ENCODE measurements around the gene AP3B1. TPM values are rescaled to one million over a fixed set of nuclear protein-coding genes. Genes with fewer than 3 reads are reported as not detected.
A peak's percentile ranks its signal among the peaks of the same experiment; 100 is the strongest.

The AP3B1 gene
- total and polyA plus RNA-seq, 5 donors: 19.0 to 28.0 (median 24.5) TPM

DNA sequence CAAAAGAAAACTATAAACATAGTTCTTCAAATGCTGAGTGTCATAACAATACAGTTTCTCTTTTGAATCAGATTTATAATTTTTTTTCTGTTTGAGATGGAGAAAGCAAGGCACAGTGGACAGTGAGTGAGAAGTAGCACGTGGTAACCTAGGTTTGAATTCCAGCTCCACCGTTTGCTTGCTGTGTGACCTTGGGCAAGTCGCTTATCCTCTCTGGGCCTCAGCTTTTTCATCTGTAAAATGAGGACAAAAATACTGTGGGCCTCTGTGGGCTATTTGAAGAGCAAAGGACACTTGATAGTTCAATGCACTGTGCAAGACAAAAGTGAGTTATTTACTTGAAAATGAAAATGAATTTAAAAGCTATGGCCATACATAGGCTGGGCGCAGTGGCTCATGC lies 330.7 kb downstream of the AP3B1 start:
- Histone ChIP-seq H3K27me3 (ENCODE audit: control insufficient read depth, insufficient read depth) (peaks cover 2% of the 10 kb centered on the region), H3K4me1 (ENCODE audit: control insufficient read depth, insufficient read depth, low read length) (no peaks in the 10 kb centered on the region), H3K9me3 (ENCODE audit: control insufficient read depth, low read length) (no peaks in the 10 kb centered on the region), H3K4me3 (ENCODE audit: low read length) (no peak overlapping the region), H3K27ac (ENCODE audit: low read length) (no peak overlapping the region)
- DNase-seq: no peak
- 89% methylated on average over 4 of the region's 4 CpGs for WGBS
- no peak for ATAC-seq
- intact Hi-C loops (cut with DNase I): no loop called here

DNA sequence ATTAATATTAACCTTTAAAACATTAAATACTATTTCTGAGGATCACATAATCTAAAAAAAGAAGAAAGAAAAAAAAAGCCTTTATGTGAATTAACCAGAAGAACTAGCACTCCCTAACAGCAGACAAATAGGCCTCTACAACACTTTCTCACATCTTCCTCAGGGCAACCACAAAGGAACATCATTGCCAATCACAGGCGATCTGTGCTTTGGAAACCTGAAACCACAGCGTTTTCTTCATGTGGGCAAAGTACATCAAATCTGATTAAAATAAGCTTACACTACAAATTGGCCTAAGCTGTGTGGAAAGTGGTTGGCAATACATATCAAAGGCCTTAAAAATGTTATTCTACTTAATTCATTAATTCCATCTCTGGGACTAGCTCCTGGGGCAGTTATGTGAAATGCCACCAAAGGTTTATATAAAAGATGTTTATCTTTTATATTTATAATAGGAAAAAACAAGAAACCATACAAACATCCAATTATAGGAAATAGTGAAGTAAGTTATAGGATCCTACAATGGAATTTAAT lies 333.6 kb downstream of the AP3B1 start:
- Histone ChIP-seq H3K4me1 (ENCODE audit: control insufficient read depth, insufficient read depth, low read length) (no peaks in the 10 kb centered on the region), H3K27ac (ENCODE audit: low read length) (no peak overlapping the region), H3K27me3 (ENCODE audit: control insufficient read depth, insufficient read depth) (peaks cover 2% of the 10 kb centered on the region), H3K4me3 (ENCODE audit: low read length) (no peak overlapping the region), H3K9me3 (ENCODE audit: control insufficient read depth, low read length) (no peaks in the 10 kb centered on the region)
- no peak for ATAC-seq
- WGBS: 60% methylated on average over 2 of the region's 2 CpGs
- no peak for DNase-seq
- intact Hi-C loops (cut with DNase I): no loop called here

DNA sequence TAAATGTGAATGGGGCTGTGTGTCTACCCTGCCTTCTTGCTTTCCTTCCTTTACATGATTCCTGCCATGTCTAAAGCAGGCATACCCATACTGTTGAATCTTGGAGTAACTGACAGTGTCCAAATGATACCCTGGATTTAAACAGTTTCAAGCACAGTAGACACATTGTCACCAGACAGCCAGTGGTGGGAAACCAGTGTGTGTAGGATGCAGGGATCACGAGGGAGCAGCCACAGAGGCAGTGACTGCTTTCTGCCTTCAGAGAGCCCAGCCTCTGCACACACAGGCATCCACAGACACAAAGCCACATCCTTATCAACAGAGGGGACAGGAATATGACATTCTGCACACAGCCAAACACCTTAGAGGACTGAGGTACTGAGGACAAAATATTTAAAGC lies 334.2 kb downstream of the AP3B1 start:
- no peak for DNase-seq
- intact Hi-C loops (cut with DNase I): no loop called here
- H3K4me1 ChIP-seq (ENCODE audit: control insufficient read depth, insufficient read depth, low read length): no peaks in the 10 kb centered on the region
- no peak for ATAC-seq
- no peaks in the 10 kb centered on the region for H3K9me3 ChIP-seq (ENCODE audit: control insufficient read depth, low read length)
- no peak overlapping the region for H3K4me3 ChIP-seq (ENCODE audit: low read length)
- H3K27ac ChIP-seq (ENCODE audit: low read length): no peak overlapping the region
- H3K27me3 ChIP-seq (ENCODE audit: control insufficient read depth, insufficient read depth): peaks cover 2% of the 10 kb centered on the region
- WGBS: 63% methylated on average over 1 of the region's 1 CpG

GRCh38 chr5:77958642-77959330 lies 335.7 kb downstream of the AP3B1 start:
- Histone ChIP-seq H3K9me3 (ENCODE audit: control insufficient read depth, low read length) (no peaks in the 10 kb centered on the region), H3K4me3 (ENCODE audit: low read length) (no peak overlapping the region), H3K27me3 (ENCODE audit: control insufficient read depth, insufficient read depth) (no peaks in the 10 kb centered on the region), H3K4me1 (ENCODE audit: control insufficient read depth, insufficient read depth, low read length) (no peaks in the 10 kb centered on the region), H3K27ac (ENCODE audit: low read length) (no peak overlapping the region)
- WGBS: 53% methylated on average over 12 of the region's 12 CpGs
- intact Hi-C loops (cut with DNase I): no loop called here
- DNase-seq (no peak), ATAC-seq (no peak)

DNA sequence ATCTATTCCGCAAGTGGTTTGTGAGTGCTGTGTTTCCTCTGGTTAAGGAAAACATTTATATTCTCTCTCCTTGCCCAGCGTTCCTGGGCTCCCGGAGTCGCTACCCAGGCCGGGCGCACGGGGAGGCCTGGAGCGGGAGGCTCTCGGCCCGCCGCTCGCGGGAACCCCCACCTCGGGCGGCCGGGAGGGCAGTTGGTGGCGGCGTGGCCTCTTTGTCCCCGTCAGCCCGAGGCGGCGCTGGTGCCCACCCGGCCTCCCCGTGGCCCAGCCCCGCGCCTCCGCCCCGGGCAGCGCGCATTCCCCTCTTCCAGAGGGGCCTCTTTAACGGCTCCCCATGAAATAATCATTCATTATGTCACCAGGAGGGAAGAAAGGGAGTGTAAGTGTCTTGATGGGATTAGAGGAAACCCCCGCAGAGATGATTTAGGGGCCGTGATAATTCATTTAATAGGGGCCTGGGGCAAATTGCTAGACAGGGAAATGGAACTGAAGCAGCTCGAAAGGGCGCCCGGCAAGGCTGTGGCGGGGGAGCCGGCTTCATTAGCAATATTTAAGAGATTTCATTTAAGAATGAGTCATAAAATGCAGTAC lies 336.5 kb downstream of the AP3B1 start:
- Histone ChIP-seq H3K9me3 (ENCODE audit: control insufficient read depth, low read length) (no peaks in the 10 kb centered on the region), H3K27me3 (ENCODE audit: control insufficient read depth, insufficient read depth) (no peaks in the 10 kb centered on the region), H3K4me1 (ENCODE audit: control insufficient read depth, insufficient read depth, low read length) (no peaks in the 10 kb centered on the region), H3K27ac (ENCODE audit: low read length) (no peak overlapping the region), H3K4me3 (ENCODE audit: low read length) (peak overlapping the region; percentile 2)
- ATAC-seq: peak in 1 of 2 donors; percentile 42
- no peak for DNase-seq
- intact Hi-C loops (cut with DNase I): no loop called here
- WGBS: 15% methylated on average over 38 of the region's 38 CpGs

DNA sequence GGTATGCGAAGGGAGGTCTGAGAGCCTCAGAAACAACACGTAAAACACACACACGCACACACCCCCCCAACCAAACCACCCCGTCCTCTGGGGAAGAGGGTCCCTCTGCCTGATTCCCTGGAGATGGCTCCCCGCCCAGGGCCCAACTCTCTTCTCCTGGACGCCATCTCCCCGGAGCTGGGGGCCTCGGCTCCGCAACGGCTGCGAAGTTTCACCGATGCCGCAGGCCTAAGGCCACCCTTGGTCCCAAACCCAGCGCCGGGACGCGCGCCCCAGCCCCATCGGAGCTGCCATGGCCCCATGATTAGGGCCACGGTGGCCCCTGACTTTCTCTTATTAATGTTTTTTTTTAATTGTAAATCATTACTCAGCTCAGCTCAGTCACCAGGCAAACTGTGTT lies 337.0 kb downstream of the AP3B1 start:
- Histone ChIP-seq H3K27ac (ENCODE audit: low read length) (no peak overlapping the region), H3K27me3 (ENCODE audit: control insufficient read depth, insufficient read depth) (no peaks in the 10 kb centered on the region), H3K4me3 (ENCODE audit: low read length) (no peak overlapping the region), H3K9me3 (ENCODE audit: control insufficient read depth, low read length) (no peaks in the 10 kb centered on the region), H3K4me1 (ENCODE audit: control insufficient read depth, insufficient read depth, low read length) (no peaks in the 10 kb centered on the region)
- intact Hi-C loops (cut with DNase I): no loop called here
- DNase-seq (no peak), ATAC-seq (no peak)
- WGBS: 32% methylated on average over 20 of the region's 20 CpGs

DNA sequence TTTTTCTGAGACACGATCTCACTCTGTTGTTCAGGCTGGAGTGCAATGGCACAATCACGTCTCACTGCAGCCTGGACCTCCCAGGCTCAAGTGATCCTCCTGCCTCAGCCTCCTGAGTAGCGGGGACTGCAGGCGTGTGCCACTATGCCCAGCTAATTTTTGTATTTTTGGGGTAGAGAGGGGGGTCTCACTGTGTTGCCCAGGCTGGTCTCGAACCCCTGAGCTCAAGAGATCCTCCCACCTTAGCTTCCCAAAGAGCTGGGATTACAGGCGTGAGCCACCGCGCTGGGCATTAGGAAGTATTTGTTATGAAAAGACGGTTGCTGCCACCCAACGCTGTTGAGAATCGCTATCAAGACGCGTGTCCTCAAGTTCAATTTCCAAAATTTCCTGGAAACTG lies 337.4 kb downstream of the AP3B1 start:
- ATAC-seq (no peak), DNase-seq (no peak)
- 67% methylated on average over 13 of the region's 13 CpGs for WGBS
- no peaks in the 10 kb centered on the region for H3K27me3 ChIP-seq (ENCODE audit: control insufficient read depth, insufficient read depth)
- H3K27ac ChIP-seq (ENCODE audit: low read length): no peak overlapping the region
- intact Hi-C loops (cut with DNase I): no loop called here
- no peak overlapping the region for H3K4me3 ChIP-seq (ENCODE audit: low read length)
- H3K4me1 ChIP-seq (ENCODE audit: control insufficient read depth, insufficient read depth, low read length): no peaks in the 10 kb centered on the region
- no peaks in the 10 kb centered on the region for H3K9me3 ChIP-seq (ENCODE audit: control insufficient read depth, low read length)

DNA sequence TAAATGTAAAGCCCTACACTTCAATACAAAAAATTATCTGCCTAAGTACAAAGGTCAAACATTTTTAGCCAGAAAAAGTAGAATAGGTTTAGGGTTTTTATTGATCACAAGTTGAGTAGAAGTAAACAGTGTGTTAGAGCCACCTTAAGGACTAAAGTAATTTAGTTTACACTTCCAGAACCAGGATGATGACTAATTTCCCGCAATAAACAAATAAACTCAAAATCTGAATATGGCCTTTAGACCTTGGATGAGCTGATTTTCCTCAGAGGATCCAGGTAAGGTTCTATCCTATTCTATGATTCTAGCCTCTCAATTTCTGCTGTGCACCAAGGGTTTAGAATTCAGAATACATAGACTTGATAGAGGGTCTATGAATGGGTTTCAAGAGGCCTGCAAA lies 338.9 kb downstream of the AP3B1 start:
- intact Hi-C loops (cut with DNase I): no loop called here
- WGBS: 0% methylated on average over 1 of the region's 1 CpG
- Histone ChIP-seq H3K9me3 (ENCODE audit: control insufficient read depth, low read length) (no peaks in the 10 kb centered on the region), H3K27me3 (ENCODE audit: control insufficient read depth, insufficient read depth) (no peaks in the 10 kb centered on the region), H3K4me3 (ENCODE audit: low read length) (no peak overlapping the region), H3K27ac (ENCODE audit: low read length) (no peak overlapping the region), H3K4me1 (ENCODE audit: control insufficient read depth, insufficient read depth, low read length) (no peaks in the 10 kb centered on the region)
- ATAC-seq (no peak), DNase-seq (no peak)

DNA sequence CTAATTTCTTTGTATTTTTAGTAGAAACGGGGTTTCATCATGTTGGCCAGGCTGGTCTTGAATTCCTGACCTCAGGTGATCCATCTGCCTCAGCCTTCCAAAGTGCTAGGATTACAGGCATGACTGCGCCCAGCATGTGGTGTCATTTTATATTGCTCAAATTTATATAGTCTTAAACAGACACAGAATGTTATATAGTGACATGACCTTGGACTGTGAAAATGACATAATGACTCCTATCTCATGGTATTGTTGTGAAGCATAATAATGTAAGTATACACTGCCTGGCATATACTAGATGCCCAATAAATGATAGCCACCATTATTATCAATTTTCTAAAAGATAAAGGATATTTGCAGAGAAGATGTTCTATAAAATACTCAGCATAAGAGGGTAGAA lies 341.1 kb downstream of the AP3B1 start:
- DNase-seq (no peak), ATAC-seq (no peak)
- 83% methylated on average over 2 of the region's 2 CpGs for WGBS
- Histone ChIP-seq H3K27me3 (ENCODE audit: control insufficient read depth, insufficient read depth) (no peaks in the 10 kb centered on the region), H3K4me1 (ENCODE audit: control insufficient read depth, insufficient read depth, low read length) (no peaks in the 10 kb centered on the region), H3K27ac (ENCODE audit: low read length) (no peak overlapping the region), H3K9me3 (ENCODE audit: control insufficient read depth, low read length) (no peaks in the 10 kb centered on the region), H3K4me3 (ENCODE audit: low read length) (no peak overlapping the region)
- intact Hi-C loops (cut with DNase I): no loop called here

DNA sequence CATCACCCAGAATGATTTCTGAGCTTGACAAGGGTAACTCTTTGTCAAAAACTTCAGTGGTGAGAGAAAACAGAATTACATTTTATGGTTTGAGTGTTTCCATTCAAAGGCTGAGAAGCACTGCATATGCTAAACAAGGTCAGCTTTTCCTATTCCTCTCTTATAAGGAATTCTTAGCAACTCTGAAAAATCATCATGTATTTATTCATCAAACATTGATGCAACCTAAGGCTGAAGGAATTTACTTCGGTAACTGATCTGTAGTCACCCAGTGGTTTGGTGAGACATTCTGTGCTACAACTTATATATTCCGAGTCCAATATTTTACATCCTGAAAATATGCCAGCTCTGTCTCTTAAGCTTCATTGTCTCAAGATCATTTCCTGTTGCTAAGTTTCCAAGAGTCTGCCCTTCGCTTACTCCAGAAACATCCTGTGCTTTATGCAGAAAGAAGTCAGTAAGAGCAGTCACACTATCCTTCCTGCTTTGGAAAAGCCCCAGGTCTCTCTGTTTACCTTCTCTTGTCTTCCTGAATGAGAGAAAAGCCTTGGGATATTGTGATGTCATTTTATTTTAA lies 341.8 kb downstream of the AP3B1 start:
- no peaks in the 10 kb centered on the region for H3K27me3 ChIP-seq (ENCODE audit: control insufficient read depth, insufficient read depth)
- 49% methylated on average over 3 of the region's 3 CpGs for WGBS
- no peak overlapping the region for H3K4me3 ChIP-seq (ENCODE audit: low read length)
- H3K9me3 ChIP-seq (ENCODE audit: control insufficient read depth, low read length): no peaks in the 10 kb centered on the region
- H3K4me1 ChIP-seq (ENCODE audit: control insufficient read depth, insufficient read depth, low read length): no peaks in the 10 kb centered on the region
- no peak for ATAC-seq
- intact Hi-C loops (cut with DNase I): no loop called here
- no peak overlapping the region for H3K27ac ChIP-seq (ENCODE audit: low read length)
- DNase-seq: no peak
